Activated CD8-positive, alpha-beta memory T cell treated with anti-CD3 and anti-CD28 coated beads, Interleukin-2, amount 50 U/mL, for 1 hour (primary cell): ENCODE data around the gene TBL1XR1.

ENCODE experiments used
- DNase-seq: peaks from one replicate; pipeline ENCODE4 v3.0.0-alpha.2; 2020; ENCODE audit errors: extremely low read depth

Gene TBL1XR1

DNA sequence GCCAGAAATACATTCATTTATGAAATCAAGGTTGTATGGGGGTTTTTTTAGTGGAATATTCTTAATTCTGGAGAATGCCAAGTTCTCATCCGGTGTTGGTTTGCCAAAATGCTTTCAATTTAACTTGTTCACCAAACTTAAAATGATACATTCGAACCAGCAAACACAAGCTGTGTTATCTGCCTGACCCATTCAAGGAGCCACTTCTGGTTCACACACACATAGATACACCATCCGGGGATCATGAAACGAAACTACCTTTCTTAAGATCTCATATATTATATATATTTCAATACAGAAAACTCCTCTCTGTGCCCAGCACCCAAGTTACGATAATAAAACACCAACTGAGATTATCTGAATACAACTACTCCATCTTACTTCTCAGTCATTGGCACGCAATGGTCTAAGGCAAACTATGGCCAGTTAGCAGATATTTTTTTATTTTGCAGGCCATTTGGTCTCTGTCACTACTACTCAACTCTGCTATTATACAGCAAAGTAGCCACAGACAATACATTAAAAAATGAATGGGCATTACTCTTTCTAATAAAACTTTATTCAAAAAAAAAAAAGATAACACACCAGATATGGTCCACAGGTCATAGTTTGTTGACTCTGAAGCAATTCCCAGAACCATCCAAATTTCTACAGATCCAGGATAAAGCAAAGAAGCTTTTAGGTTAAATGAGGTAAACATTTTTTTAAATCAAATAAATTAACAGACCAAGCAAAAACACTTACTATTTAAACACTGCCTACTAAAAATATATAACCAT, 89.6 kb downstream of the TBL1XR1 start:
- no peak for DNase-seq

DNA sequence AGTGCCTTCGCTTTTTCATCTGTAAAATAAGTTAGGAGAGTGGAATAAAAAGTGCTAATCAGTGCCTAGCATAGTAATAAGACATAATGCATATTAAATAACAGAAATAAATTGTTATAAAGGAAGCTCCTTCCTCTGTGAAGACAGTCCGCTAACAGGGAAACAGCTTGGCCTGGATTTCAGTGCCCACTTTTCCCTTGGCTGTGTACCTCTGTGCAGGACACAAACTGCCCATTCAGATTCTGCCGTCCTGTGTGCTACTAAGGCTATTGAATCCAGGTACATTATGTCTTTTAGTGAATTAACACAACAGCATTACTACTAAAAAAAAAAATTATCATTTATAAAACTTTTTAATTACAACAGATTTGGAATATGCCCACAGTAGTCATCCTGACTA, 90.7 kb downstream of the TBL1XR1 start:
- no peak for DNase-seq

DNA sequence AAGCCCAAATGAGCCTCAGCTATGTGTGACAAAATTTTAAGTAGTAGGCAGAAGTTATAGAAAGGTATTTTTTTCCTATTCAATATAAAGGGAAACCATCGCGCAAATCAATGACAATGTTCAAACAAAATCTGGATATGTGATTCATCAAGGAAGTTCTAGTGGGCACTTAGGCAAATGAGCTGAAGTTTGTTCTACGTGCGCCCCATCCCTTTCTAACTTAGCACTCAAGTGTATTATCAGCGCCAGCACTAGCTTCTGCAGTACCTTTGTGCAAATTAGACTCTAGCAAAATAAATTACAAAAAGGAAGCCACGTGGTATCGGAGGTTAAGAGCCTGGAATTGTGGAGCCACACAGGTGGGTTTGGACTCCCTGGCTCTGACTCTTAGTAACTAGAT, 91.1 kb downstream of the TBL1XR1 start:
- DNase-seq, result no peak

DNA sequence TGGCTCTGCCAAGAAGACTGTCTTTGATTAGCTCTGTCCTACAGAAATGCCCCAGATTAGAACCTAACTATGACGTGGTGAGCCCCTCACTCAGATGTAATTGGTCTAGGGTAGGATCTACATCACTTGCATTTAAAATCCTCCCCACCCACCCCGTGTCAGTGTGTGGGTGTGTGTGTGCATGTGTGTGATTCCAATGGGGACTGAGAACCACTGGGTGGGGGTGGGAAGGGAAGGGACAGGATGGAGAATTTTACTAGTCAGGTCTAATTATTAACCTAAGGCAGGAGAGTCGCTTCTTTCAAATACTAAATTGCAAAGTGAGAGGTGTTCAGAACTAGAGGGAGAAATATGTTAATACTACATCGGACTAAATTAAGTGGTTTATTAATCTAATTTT, 91.7 kb downstream of the TBL1XR1 start:
- no peak for DNase-seq

DNA sequence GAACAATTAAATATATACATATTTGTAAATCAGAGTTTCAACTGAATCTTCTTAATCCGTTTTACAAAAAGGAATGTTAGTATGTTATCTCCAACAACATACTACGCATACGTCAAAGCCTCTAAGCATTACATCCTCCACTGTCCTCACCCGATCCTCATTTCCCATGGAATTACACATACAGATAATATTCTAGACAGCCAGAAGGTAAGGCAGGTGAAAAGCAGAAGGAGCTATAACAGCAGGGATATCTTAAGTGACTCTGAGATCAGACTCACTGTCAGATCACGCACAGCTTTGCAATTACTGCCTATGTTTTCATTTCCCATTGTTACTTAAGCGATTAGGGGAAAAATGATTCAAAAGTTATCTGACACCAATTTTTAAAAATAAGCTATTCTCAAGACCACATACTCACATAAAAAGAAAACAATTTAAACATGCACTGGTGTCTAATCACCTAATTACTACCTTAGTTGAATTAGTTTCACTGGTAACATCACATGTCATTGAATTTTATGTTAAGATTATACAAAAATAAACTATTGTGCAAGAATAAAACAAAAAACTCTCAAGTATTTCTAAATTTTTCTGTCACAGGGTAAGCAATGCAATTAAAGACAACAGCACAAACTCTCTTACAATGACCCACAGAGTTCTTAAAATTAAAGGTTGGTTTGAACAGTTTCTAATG, 92.8 kb downstream of the TBL1XR1 start:
- no peak for DNase-seq

DNA sequence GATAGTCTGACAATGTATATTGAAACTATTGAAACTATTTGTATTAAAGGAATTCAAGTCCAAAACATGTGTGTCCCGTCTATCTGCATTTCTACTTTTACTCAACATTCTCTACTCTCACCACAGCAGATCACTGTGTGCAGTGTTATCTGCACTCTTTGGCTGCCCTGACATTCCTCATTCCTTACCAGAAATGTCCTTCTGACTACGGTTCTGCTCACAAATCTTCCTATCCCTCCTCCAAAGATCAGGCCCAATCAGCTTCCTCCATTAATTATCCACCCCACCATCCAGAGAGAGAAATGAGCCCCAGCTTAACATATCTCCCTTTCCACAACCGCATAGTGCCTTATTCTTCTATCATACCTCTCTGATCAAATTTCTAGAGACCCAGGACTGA, 94.7 kb downstream of the TBL1XR1 start:
- DNase-seq, result no peak

DNA sequence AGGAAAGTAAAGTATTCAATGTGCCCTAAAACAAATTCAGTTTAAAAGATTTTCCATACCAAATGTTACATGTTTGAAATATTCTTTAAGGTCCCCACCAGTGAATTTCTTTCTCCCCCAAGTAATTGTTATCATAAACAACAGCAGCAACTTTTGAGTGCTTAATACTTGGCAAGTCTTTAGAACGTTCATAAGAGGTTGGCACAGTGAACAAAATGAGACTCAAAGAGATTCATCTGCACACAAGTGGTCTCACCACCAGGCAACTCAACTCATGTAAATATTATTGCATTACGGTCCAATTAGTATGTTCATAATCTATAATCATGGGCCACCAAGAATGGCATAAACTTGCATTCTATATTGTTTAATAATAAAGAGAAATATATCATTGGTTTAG, 98.7 kb downstream of the TBL1XR1 start:
- no peak for DNase-seq

DNA sequence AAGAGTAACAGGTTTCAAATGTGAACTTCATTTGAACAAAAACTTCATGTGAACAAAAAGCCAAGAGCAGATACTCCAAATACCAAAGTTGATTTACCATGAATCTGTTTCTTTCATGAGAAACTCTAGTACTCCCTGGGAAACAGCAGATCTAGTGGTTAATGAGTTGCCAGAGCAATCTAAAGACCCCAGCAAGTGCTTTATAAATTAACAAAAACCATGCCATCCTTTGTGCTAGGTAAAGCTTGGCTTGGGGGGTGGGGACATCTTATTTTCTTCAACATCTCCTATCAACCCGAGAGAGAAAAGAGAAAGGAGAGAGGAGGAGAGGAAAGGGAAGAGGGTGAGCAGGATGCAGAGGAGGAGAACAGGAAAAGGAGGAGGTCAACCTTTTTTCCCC, 100.7 kb downstream of the TBL1XR1 start:
- DNase-seq, result no peak

DNA sequence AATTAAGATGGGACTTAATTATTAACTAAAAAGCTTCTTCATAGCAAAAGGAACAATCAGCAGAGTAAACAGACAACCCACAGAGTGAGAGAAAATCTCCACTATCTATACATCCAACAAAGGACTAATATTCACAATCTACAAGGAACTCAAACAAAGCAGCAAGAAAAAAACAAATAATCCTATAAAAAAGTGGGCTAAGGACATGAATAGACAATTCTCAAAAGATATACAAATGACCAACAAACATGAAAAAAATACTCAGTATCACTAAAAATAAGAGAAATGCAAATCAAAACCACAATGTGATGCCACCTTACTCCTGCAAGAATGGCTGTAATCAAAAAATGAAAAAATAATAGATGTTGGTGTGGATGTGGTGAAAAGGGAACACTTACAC, 103.3 kb downstream of the TBL1XR1 start:
- no peak for DNase-seq

DNA sequence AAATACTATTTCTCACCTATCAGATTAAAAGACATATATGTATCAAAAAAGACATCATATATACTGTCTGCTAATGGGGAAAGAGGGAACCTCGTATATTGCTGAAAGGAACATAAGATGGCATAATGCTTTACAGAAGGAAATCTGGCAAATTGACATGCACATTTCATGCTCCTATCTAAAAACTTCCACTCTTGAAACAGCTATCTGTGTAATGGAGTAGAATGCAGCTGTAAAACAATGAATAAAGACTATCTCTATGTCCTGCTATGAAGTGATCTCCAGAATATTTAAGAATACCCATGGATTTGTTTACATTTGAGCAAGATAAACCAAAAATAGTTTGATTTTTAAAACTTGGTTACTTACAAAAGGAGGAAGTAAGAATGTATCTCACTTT, 107.4 kb downstream of the TBL1XR1 start:
- DNase-seq, result no peak

DNA sequence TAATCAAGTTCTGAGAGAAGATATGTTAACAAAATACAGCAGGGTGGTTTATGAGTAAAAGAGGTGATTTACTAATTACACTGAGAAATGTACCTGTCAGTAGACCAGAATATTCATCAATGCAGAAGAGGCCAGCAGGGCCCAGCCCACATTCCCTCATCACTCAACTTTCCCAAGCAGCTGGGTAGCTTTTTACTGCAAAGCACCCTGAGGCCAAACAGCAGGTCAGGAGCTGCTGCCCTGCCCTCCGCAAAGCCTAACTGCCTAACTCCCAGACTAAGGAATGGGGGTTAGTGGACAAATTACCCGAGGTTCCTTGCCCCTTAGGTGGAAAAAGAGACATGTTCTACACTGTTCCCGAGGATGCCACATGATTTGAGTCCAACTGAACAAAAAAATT, 108.2 kb downstream of the TBL1XR1 start:
- no peak for DNase-seq

DNA sequence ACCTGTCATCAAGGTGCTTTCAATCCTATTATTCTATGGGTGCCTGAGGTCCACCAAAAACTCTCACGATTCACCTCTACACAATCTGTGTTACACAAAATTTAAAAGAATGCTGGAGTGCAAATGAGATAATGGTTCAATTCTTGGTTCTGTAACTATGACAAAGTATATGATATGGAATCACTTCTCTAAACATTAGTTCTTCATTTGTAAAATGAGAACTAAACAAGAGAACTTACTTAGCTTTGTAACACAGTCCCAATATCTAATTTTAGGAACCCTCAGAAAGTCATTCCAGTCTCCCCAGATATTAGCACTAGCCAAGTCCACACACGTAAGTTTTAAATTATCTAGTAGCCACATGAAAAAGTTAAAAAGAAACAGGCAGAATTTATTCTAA, 111.5 kb downstream of the TBL1XR1 start:
- no peak for DNase-seq

DNA sequence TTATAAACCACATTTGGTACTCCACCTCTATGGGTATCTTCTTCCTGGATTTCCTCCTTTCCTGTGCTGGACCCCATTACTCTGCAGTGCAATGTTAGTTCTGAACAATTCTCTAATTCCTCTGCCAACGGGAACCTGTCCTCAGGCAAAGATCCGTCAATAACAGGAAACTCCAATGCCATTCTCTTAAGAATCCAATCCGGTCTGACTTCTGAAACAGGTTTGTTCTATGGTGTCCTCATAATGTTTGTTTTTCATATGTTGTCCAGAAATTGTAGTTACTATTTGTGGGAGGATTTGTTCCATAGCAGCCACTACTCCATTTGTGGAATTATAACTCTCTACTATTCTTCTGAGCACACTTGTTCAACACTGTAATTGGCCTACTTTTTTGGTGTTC, 112.7 kb downstream of the TBL1XR1 start:
- no peak for DNase-seq

DNA sequence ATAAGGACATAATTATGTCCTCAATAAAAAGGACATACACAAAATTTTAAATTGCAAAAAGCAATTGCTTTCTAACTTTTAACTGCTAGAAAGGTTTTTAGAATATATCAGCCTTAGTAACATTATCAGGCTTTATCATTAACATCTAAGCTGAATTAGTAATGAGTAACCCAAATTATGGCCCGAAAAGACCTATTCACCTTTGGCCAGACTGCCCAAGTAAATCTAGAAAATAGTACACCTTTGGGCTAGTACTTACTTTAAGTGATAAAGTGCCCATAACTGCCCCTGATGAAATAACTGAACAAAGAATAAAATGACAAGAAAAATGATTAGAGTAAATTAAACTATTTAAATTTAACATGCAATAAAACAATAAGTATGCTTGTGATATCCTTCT, 117.2 kb downstream of the TBL1XR1 start:
- DNase-seq, result no peak

DNA sequence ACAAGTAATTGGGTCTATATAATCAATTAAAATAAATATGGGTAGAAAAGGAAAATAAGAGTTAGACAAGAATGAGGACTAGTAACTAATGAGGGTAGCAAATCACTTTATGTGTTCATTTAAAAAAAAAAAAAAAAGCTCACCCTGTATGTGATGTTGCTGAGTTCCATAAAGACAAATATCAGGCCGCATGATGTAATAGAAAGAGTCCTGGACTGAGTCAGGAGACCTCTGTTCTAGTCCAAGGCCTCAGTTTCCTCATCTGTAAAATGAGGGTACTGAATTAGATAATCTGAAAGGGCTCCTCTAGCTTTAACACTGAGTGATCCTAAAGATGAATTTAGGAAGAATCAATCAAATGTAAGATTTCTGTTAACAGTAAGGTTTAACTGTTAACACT, 117.6 kb downstream of the TBL1XR1 start:
- no peak for DNase-seq

DNA sequence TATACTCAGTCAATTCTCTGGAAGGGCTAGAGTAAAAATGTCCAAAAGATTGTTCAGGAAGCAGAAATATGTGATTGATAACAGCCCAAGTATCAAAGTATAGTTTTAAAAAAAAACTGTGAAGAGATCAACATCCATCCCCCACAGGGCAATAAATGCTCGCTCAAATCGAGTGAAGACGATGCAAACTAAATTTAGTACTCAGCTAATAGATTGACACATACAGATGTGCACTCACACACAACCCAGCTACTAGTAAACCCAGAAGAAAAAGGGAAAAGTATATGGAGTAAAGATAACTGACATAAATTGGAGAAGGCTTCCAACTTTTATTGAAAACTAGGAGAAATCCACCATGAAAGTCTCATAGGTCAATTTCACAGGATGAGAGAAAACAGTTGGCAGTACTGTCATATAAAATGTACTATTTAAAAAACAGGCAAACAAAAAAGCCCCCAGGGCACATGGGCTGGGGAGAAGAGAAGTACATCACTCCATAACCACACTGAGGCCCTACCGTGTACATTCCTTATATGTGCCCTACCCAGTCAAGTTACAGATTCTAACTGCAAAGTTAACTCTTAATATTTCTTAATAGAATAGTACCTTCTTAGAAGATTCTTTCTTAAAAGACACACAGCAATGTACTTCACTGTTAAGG, 125.7 kb downstream of the TBL1XR1 start:
- no peak for DNase-seq

DNA sequence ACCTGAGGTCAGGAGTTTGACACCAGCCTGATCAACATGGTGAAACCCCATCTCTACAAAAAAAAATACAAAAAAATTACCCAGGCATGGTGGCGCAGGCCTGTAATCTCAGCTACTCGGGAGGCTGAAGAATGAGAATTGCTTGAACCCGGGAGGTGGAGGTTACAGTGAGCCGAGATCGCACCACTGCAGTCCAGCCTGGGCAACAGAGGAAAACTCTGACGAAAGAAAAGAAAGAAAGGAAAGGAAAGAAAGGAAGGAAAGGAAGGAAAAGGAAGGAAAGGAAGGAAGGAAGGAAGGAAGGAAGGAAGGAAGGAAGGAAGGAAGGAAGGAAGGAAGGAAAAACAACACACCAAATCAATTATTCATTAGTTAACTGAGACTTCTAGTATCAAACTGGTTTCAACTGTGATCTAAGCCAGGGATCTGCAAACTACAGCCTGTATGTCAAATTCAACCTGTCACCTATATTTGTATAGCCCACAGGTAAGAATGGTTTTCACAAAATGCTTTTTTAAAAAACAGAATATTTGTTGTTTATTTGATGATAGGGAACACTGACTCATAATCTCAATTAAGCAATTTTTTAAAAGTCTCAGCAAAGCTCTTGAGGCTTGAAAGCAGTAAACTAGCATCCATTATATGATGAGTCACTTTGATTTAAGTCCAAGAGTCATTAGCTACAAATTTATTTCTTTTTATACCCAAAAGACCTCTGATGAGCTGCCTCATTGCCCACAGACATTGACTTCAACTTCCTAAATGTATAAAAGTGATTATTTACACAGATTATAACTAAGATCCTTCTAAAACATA, 127.6 kb downstream of the TBL1XR1 start:
- DNase-seq, result no peak

DNA sequence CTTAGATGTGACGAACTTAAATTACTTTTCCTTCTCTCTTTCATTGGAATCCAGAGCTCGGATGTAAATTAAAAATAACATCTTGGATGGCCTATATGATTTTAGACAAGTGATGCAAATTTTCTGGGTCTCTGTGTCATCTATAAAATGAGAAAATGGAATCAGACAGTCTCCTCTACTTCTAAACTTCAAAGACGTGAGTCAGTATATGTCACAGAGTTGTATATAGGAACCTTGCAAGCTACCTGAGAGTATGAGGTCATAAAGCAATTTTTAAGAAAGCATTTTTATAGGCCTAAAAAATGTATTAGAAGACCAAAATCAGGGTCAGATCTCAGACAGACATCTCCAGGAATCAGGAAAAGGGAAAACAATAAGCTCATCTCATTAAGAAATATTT, 128.3 kb downstream of the TBL1XR1 start:
- DNase-seq, result no peak

DNA sequence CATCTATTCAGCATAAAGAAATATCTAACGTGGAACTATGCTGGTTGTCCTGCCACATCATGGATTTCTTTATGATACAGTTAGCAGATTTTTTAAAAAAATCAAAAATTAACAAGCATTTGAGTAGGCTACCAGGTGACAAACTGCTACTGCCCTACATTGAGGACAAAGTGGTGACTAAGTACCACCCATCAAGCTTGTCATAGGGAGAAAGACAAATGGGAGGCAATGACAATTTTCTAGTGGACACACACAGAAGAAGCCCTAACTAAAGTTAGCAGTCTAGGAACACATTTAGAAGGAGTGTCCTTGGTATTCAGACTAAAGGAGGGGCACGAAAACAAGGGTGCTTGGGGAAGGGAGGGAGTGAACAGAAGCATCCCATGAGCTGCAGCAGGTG, 131.2 kb downstream of the TBL1XR1 start:
- no peak for DNase-seq

DNA sequence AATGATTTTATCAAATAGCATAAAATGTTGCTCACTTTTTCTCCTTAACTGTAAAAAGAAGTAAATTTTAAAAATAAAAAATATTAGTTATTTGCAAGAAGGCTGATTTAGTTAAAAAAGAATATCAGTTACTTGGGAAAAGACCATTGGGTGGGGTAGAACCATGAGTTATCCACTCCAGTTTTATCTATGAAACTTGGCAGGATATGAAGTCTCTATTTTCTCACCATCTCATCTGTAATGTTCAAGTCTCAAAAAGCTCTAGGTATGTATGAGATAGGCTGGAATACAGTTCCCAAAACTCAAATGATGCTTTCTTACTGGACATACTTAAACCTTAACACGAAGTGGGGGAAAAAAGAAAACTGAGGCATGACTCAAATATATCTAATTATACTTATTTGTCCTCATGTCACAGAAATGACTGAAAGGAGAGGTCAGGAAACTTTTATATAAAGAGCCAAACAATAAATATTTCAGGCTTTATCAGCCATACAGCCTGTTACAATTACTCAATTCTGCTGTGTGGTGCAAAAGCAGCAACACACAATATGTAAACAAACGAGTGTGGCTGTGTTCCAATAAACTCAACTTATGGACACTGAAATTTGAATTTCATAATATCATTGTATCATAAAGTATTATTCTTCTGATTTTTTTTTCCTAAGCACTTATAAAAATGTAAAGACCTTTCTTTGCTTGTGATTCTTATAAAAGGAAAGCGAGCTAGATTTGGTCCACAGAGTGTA, 131.8 kb downstream of the TBL1XR1 start:
- no peak for DNase-seq

DNA sequence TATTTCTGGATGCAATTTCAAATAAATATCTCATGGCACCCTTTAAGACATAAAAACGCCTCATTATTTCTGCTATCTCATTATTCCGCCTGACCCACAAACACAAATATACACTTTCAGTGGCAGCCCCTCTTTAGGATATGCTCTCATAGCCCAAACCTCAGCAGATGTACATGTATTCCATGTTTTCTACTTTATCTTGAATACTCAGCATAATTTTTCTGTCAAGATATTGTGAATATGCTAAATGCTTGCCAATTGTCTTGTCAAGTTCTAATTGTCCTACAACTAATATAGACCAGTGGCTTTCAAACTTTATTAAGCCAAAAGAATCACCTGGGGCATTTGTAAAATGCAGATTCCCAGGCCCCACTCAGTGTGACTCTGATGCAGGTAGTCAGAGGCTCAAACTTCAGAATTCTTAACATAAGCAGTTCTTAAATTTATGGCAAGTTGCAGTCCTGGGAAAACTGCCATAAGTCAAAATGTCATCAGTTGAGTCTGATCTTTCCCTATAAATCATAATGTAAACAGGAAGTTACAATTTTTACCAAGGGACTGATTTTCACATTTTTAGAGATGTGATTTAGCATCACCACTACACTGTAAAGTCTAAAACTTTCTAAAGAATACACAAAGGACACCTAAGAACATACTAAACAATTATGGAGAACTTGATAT, 135.1 kb downstream of the TBL1XR1 start:
- DNase-seq, result no peak
